ENCODE data around the gene TMEM229B. TPM values are rescaled to one million over a fixed set of nuclear protein-coding genes. Genes with fewer than 3 reads are reported as not detected.
A peak's percentile ranks its signal among the peaks of the same experiment; 100 is the strongest.

The TMEM229B gene
- total RNA-seq, 2 donors from 2014 or later = 1.1 to 1.5 TPM

- Histone ChIP-seq H3K9ac (ENCODE audit: extremely low read depth, low read length, poor library complexity, severe bottlenecking) (no peak overlapping the region), H3K36me3 (ENCODE audit: control insufficient read depth, insufficient read depth, low read length) (no peaks in the 10 kb centered on the region), H3K4me3 (ENCODE audit: low read length) (no peak overlapping the region), H3K9me3 (ENCODE audit: control insufficient read depth, low read length) (peaks cover 12% of the 10 kb centered on the region), H3K27me3 (ENCODE audit: control insufficient read depth, insufficient read depth, low read length, poor library complexity, severe bottlenecking) (no peaks in the 10 kb centered on the region), H3K4me1 (ENCODE audit: control insufficient read depth, insufficient read depth, low read length) (no peaks in the 10 kb centered on the region), H3K27ac (ENCODE audit: low read depth, low read length) (no peak overlapping the region)
- no peak for DNase-seq
- Mint-ChIP-seq H3K27ac (no peak overlapping the region), H3K9me3 (peaks cover 13% of the 10 kb centered on the region), H3K4me3 (no peak overlapping the region), H3K4me1 (peaks cover 16% of the 10 kb centered on the region), H3K36me3 (ENCODE audit: low read depth) (peaks cover 6% of the 10 kb centered on the region), H3K27me3 (ENCODE audit: insufficient read depth) (no peaks in the 10 kb centered on the region)
- TF ChIP-seq, protein P1, sequence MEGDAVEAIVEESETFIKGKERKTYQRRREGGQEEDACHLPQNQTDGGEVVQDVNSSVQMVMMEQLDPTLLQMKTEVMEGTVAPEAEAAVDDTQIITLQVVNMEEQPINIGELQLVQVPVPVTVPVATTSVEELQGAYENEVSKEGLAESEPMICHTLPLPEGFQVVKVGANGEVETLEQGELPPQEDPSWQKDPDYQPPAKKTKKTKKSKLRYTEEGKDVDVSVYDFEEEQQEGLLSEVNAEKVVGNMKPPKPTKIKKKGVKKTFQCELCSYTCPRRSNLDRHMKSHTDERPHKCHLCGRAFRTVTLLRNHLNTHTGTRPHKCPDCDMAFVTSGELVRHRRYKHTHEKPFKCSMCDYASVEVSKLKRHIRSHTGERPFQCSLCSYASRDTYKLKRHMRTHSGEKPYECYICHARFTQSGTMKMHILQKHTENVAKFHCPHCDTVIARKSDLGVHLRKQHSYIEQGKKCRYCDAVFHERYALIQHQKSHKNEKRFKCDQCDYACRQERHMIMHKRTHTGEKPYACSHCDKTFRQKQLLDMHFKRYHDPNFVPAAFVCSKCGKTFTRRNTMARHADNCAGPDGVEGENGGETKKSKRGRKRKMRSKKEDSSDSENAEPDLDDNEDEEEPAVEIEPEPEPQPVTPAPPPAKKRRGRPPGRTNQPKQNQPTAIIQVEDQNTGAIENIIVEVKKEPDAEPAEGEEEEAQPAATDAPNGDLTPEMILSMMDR (conservative IDR thresholded peaks at IDR 0.05) = no peak
- 91% methylated on average over 3 of the region's 3 CpGs; no CpG with 5 or more reads in 1 of the 2 experiments for WGBS, 2 experiments (ENCODE audit: insufficient coverage in 1 of 2, insufficient read length in 1 of 2)
These were observed 4.0 kb upstream of the TMEM229B start for GRCh38 chr14:67492538-67492937.

DNA sequence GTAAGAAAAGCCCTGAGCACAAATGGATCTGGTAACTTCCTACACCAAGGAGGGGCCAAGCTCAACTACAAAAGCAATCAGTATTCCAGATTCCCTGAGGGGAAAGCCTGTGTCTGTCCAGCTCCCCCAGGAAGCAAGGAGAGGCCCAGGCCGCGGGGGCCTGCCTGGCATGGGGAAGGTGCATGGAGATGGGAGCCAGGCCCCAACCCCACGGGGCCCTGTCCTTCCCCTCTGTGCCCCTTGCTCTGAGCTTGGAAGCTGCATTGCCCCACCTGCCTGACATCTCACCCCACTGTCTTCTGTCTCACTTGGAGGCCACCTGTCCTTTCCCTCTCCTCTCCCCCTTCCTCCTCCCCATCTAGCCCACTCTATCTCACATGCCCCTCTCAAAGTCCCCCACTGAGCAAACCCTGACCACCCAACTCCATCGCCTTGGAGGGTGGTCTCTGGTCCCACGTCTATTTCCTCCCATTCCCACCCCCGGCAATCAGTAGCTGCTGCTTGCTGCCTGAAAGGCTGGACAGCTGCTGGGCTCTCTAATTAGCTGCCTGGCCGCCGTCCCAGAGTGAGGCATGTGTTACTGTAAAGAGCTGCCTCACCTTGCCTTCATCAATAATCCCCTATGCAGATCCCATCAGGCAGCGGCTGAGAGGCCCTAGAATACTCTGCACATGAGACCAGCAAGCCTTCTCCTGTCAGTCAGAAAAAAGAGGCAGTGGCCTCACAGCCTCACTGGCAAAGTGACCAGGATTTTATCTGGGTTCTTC, 3.4 kb upstream of the TMEM229B start:
- TF ChIP-seq, protein P1 (conservative IDR thresholded peaks at IDR 0.05) = no peak
- Histone ChIP-seq H3K27me3 (ENCODE audit: control insufficient read depth, insufficient read depth, low read length, poor library complexity, severe bottlenecking) (no peaks in the 10 kb centered on the region), H3K9ac (ENCODE audit: extremely low read depth, low read length, poor library complexity, severe bottlenecking) (no peak overlapping the region), H3K4me3 (ENCODE audit: low read length) (no peak overlapping the region), H3K27ac (ENCODE audit: low read depth, low read length) (no peak overlapping the region), H3K36me3 (ENCODE audit: control insufficient read depth, insufficient read depth, low read length) (no peaks in the 10 kb centered on the region), H3K4me1 (ENCODE audit: control insufficient read depth, insufficient read depth, low read length) (no peaks in the 10 kb centered on the region), H3K9me3 (ENCODE audit: control insufficient read depth, low read length) (peaks cover 12% of the 10 kb centered on the region)
- H3K9me3 Mint-ChIP-seq = peaks cover 13% of the 10 kb centered on the region
- H3K27me3 Mint-ChIP-seq (ENCODE audit: insufficient read depth) = no peaks in the 10 kb centered on the region
- peaks cover 16% of the 10 kb centered on the region for H3K4me1 Mint-ChIP-seq
- H3K4me3 Mint-ChIP-seq = no peak overlapping the region
- WGBS, 2 experiments (ENCODE audit: insufficient coverage in 1 of 2, insufficient read length in 1 of 2) = 82 to 86% methylated on average over 6 to 9 of the region's 9 CpGs
- H3K27ac Mint-ChIP-seq = peak overlapping the region; percentile 41
- H3K36me3 Mint-ChIP-seq (ENCODE audit: low read depth) = peaks cover 6% of the 10 kb centered on the region
- DNase-seq = peak; percentile 81

DNA sequence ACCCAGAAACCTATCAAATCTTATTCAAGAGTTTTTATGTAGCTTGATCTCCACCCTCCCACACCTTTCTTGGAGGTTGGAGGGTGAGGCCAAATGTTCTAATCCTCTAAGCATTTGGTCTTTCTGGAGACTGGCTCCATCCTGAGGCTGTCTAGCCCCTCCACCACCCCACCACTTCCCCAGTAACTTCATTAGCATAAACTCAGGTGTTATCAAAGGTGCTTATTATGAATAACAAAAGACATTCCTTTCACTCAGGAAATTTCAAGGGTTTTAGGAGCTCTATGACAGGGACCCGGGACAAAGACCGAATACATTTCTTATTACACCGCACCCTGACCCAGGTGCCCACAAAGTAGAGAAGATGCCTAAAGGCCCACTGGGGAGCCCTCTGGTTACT, 2.8 kb upstream of the TMEM229B start:
- H3K4me1 ChIP-seq (ENCODE audit: control insufficient read depth, insufficient read depth, low read length) = no peaks in the 10 kb centered on the region
- H3K4me3 ChIP-seq (ENCODE audit: low read length) = no peak overlapping the region
- DNase-seq = peak; percentile 59
- Mint-ChIP-seq H3K27me3 (ENCODE audit: insufficient read depth) (no peaks in the 10 kb centered on the region), H3K4me1 (peaks cover 16% of the 10 kb centered on the region), H3K27ac (no peak overlapping the region), H3K36me3 (ENCODE audit: low read depth) (peaks cover 6% of the 10 kb centered on the region), H3K9me3 (peaks cover 13% of the 10 kb centered on the region), H3K4me3 (no peak overlapping the region)
- no peaks in the 10 kb centered on the region for H3K36me3 ChIP-seq (ENCODE audit: control insufficient read depth, insufficient read depth, low read length)
- no peaks in the 10 kb centered on the region for H3K27me3 ChIP-seq (ENCODE audit: control insufficient read depth, insufficient read depth, low read length, poor library complexity, severe bottlenecking)
- H3K9ac ChIP-seq (ENCODE audit: extremely low read depth, low read length, poor library complexity, severe bottlenecking) = no peak overlapping the region
- WGBS, 2 experiments (ENCODE audit: insufficient coverage in 1 of 2, insufficient read length in 1 of 2) = 90 to 92% methylated on average over 2 to 3 of the region's 3 CpGs
- H3K27ac ChIP-seq (ENCODE audit: low read depth, low read length) = no peak overlapping the region
- TF ChIP-seq, protein P1 (conservative IDR thresholded peaks at IDR 0.05) = no peak
- peaks cover 12% of the 10 kb centered on the region for H3K9me3 ChIP-seq (ENCODE audit: control insufficient read depth, low read length)
